H9 (cell line): Measurements from ENCODE around the gene ASPM. TPM values are rescaled to one million over a fixed set of nuclear protein-coding genes. Genes with fewer than 3 reads are reported as not detected.

Source experiments
- DNase-seq: peaks from one replicate; pipeline ENCODE4 v3.0.0-alpha.2; 2017
- H2AFZ ChIP-seq: one replicate; pipeline ENCODE4 v1.6.1; 2013; ENCODE audit warnings: mild to moderate bottlenecking, low read length, control low read depth, moderate library complexity
- H2AK5ac ChIP-seq: 2 replicates; pipeline ENCODE4 v1.6.1; 2013; ENCODE audit warnings: low read length, control low read depth, mixed read lengths; ENCODE audit not compliant: insufficient read length
- H2BK120ac ChIP-seq: one replicate; pipeline ENCODE4 v1.6.1; 2013; ENCODE audit warnings: low read depth, mild to moderate bottlenecking, low read length, control low read depth, inconsistent platforms; ENCODE audit not compliant: poor library complexity, severe bottlenecking
- H2BK12ac ChIP-seq: 2 replicates; pipeline ENCODE4 v1.6.1; 2013; ENCODE audit warnings: low read length, control low read depth, mixed read lengths, low read depth; ENCODE audit not compliant: insufficient read length
- H2BK15ac ChIP-seq: 2 replicates; pipeline ENCODE4 v1.6.1; 2013; ENCODE audit warnings: low read depth, low read length, control low read depth
- H2BK20ac ChIP-seq: one replicate; pipeline ENCODE4 v1.6.1; 2013; ENCODE audit warnings: low read depth, mild to moderate bottlenecking, low read length, control low read depth, inconsistent platforms; ENCODE audit not compliant: poor library complexity, severe bottlenecking
- H2BK5ac ChIP-seq: 2 replicates; pipeline ENCODE4 v1.6.1; 2013; ENCODE audit warnings: low read length, control low read depth, mixed read lengths; ENCODE audit not compliant: insufficient read length
- H3K14ac ChIP-seq: 2 replicates; pipeline ENCODE4 v1.6.1; 2013; ENCODE audit warnings: low read length, control low read depth; ENCODE audit not compliant: insufficient read depth
- H3K18ac ChIP-seq: 2 replicates; pipeline ENCODE4 v1.6.1; 2013; ENCODE audit warnings: low read depth, mild to moderate bottlenecking, mixed read lengths, low read length, control low read depth; ENCODE audit not compliant: insufficient read length
- H3K23ac ChIP-seq: 2 replicates; pipeline ENCODE4 v1.6.1; 2013; ENCODE audit warnings: low read length, control low read depth, mixed read lengths, low read depth; ENCODE audit not compliant: insufficient read length
- H3K23me2 ChIP-seq: 2 replicates; pipeline ENCODE4 v1.6.1; 2013; ENCODE audit warnings: low read depth, mild to moderate bottlenecking, mixed read lengths, low read length, control low read depth; ENCODE audit not compliant: insufficient read length, poor library complexity, severe bottlenecking
- H3K27ac ChIP-seq: 2 replicates; pipeline ENCODE4 v1.5.1; 2013; ENCODE audit warnings: low read length, control low read depth, mixed read lengths, low read depth; ENCODE audit not compliant: insufficient read length
- H3K27me3 ChIP-seq: 2 replicates; pipeline ENCODE4 v1.6.1; 2013; ENCODE audit warnings: low read length, control low read depth, inconsistent platforms; ENCODE audit not compliant: insufficient read depth
- H3K4ac ChIP-seq: 2 replicates; pipeline ENCODE4 v1.6.1; 2013; ENCODE audit warnings: low read depth, mild to moderate bottlenecking, control low read depth, inconsistent platforms, low read length, moderate library complexity
- H3K4me1 ChIP-seq: 2 replicates; pipeline ENCODE4 v1.6.1; 2013; ENCODE audit warnings: low read length, control low read depth, inconsistent platforms; ENCODE audit not compliant: insufficient read depth
- H3K4me2 ChIP-seq: 2 replicates; pipeline ENCODE4 v1.6.1; 2013; ENCODE audit warnings: low read length, control low read depth, mixed read lengths; ENCODE audit not compliant: insufficient read length, insufficient read depth
- H3K56ac ChIP-seq: 2 replicates; pipeline ENCODE4 v1.6.1; 2013; ENCODE audit warnings: low read depth, mild to moderate bottlenecking, mixed read lengths, low read length, control low read depth; ENCODE audit not compliant: insufficient read length
- H3K79me1 ChIP-seq: 2 replicates; pipeline ENCODE4 v1.6.1; 2013; ENCODE audit warnings: low read depth, mild to moderate bottlenecking, moderate library complexity, low read length, control low read depth, inconsistent platforms; ENCODE audit not compliant: insufficient read depth, poor library complexity, severe bottlenecking
- H3K79me2 ChIP-seq: 2 replicates; pipeline ENCODE4 v1.6.1; 2013; ENCODE audit warnings: low read length, control low read depth, inconsistent platforms; ENCODE audit not compliant: insufficient read depth
- H3K9ac ChIP-seq: 2 replicates; pipeline ENCODE4 v1.6.1; 2013; ENCODE audit warnings: low read length, control low read depth, mixed read lengths; ENCODE audit not compliant: insufficient read length; ENCODE audit errors: extremely low read depth
- H3K9me3 ChIP-seq: one replicate; pipeline ENCODE4 v1.6.1; 2013; ENCODE audit warnings: low read depth, low read length, inconsistent platforms; ENCODE audit not compliant: control insufficient read depth
- H3T11ph ChIP-seq: one replicate; pipeline ENCODE4 v1.6.1; 2013; ENCODE audit warnings: mild to moderate bottlenecking, low read length, control low read depth, inconsistent platforms
- H4K20me1 ChIP-seq: one replicate; pipeline ENCODE4 v1.6.1; 2013; ENCODE audit not compliant: control insufficient read depth, insufficient read length, insufficient read depth
- H4K5ac ChIP-seq: 2 replicates; pipeline ENCODE4 v1.6.1; 2013; ENCODE audit warnings: low read depth, mild to moderate bottlenecking, mixed read lengths, low read length, control low read depth; ENCODE audit not compliant: insufficient read length
- H4K8ac ChIP-seq: replicated peaks from 2 replicates; pipeline ENCODE4 v1.6.1; 2013; ENCODE audit warnings: low read length, control low read depth, mixed read lengths, low read depth; ENCODE audit not compliant: insufficient read length
- H4K91ac ChIP-seq: 2 replicates; pipeline ENCODE4 v1.6.1; 2013; ENCODE audit warnings: low read depth, mild to moderate bottlenecking, moderate library complexity, mixed read lengths, low read length, control low read depth; ENCODE audit not compliant: insufficient read length
- H3K27ac Mint-ChIP-seq, 3 experiments: 2 replicates in 2 of 3; 3 replicates in 1 of 3; pipeline ENCODE4 v1.8.0; 2020 to 2021; ENCODE audit warnings: mixed read lengths in 3 of 3, mild to moderate bottlenecking in 1 of 3, moderate library complexity in 1 of 3
- H3K27me3 Mint-ChIP-seq: 2 replicates; pipeline ENCODE4 v1.8.0; 2021; ENCODE audit warnings: low read depth, mild to moderate bottlenecking, moderate library complexity, mixed read lengths
- H3K36me3 Mint-ChIP-seq, 3 experiments: 2 replicates in 2 of 3; 3 replicates in 1 of 3; pipeline ENCODE4 v1.8.0; 2020 to 2021; ENCODE audit warnings: low read depth in 3 of 3, mixed read lengths in 3 of 3; ENCODE audit not compliant: insufficient read depth in 1 of 3
- H3K4me1 Mint-ChIP-seq, 2 experiments: 2 replicates each; pipeline ENCODE4 v1.8.0; 2020; ENCODE audit warnings: mixed read lengths in 2 of 2
- H3K4me3 Mint-ChIP-seq, 2 experiments: 2 replicates in 1 of 2; 3 replicates in 1 of 2; pipeline ENCODE4 v1.8.0; 2020 to 2021; ENCODE audit warnings: mild to moderate bottlenecking in 2 of 2, mixed read lengths in 2 of 2, moderate library complexity in 1 of 2
- H3K9me3 Mint-ChIP-seq, 2 experiments: 2 replicates in 1 of 2; 3 replicates in 1 of 2; pipeline ENCODE4 v1.8.0; 2020; ENCODE audit warnings: mild to moderate bottlenecking in 2 of 2, mixed read lengths in 2 of 2, moderate library complexity in 1 of 2
- WGBS: extraction: QIAGEN DNeasy Blood & Tissue Kit; methylation state at CpG from one replicate; pipeline ENCODE4 v1.1.7; 2013; ENCODE audit warnings: missing lambda C conversion rate, low lambda C conversion rate, mixed read lengths; ENCODE audit not compliant: insufficient read length; ENCODE audit errors: extremely low coverage; 5-methylcytosine and 5-hydroxymethylcytosine counted together
- total RNA-seq: library from RNA; stranded (reverse); gene quantifications from 2 replicates; pipeline ENCODE4 v1.2.1, GENCODE V29; 2021
- TF ChIP-seq, protein P1 (sequence below): fragments of 200-600 bp; sonication (generic); conservative IDR thresholded peaks from 3 replicates; pipeline ENCODE4 v1.8.0; 2021; ENCODE audit warnings: antibody characterized with exemption, mild to moderate bottlenecking

The ASPM gene
- total RNA-seq, 1 experiment from 2014 or later, result 34.9 TPM

DNA sequence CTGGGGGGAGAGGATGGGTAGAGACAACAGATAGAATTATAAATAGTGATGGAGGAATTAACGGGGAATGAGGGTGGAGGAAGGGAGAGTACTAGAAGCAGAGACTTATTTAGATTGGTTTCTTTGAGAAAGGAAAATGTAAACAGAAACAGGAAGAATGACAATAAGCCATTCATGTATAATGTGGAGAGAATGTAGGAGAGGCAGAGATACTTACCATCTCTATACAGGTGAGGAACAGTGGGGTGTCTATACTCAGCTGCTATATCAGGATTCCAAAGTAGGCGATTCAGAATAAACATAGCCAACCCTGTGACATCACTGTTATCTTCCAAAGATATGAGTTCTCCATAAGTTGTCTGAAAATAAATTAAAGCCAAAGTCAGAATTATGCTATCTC lies 16.8 kb downstream of the ASPM start:
- H3K9ac ChIP-seq, result no peak overlapping the region
- no peak overlapping the region for H2BK15ac ChIP-seq
- H3K79me1 ChIP-seq, result peaks cover 3% of the 10 kb centered on the region
- Mint-ChIP-seq H3K9me3 (no peaks in the 10 kb centered on the region), H3K4me3 (no peak overlapping the region), H3K27me3 (no peaks in the 10 kb centered on the region), H3K27ac (peak overlapping the region in 1 of 3 experiments; percentile 89; a peak in 2 of 7 replicates), H3K36me3 (peaks cover 20 to 60% (median 56%) of the 10 kb centered on the region in 3 experiments), H3K4me1 (peaks cover 6 to 19% of the 10 kb centered on the region in 2 experiments)
- H3K56ac ChIP-seq, result no peak overlapping the region
- H3K9me3 ChIP-seq, result no peaks in the 10 kb centered on the region
- no peaks in the 10 kb centered on the region for H3K27me3 ChIP-seq
- no peak overlapping the region for H3T11ph ChIP-seq
- no peak overlapping the region for H3K14ac ChIP-seq
- H2AK5ac ChIP-seq, result no peak overlapping the region
- TF ChIP-seq, protein P1, sequence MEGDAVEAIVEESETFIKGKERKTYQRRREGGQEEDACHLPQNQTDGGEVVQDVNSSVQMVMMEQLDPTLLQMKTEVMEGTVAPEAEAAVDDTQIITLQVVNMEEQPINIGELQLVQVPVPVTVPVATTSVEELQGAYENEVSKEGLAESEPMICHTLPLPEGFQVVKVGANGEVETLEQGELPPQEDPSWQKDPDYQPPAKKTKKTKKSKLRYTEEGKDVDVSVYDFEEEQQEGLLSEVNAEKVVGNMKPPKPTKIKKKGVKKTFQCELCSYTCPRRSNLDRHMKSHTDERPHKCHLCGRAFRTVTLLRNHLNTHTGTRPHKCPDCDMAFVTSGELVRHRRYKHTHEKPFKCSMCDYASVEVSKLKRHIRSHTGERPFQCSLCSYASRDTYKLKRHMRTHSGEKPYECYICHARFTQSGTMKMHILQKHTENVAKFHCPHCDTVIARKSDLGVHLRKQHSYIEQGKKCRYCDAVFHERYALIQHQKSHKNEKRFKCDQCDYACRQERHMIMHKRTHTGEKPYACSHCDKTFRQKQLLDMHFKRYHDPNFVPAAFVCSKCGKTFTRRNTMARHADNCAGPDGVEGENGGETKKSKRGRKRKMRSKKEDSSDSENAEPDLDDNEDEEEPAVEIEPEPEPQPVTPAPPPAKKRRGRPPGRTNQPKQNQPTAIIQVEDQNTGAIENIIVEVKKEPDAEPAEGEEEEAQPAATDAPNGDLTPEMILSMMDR, result no peak
- no peaks in the 10 kb centered on the region for H3K23me2 ChIP-seq
- H3K4me2 ChIP-seq, result peak overlapping the region; percentile 4
- no peak overlapping the region for H3K18ac ChIP-seq
- H2BK5ac ChIP-seq, result no peak overlapping the region
- H4K20me1 ChIP-seq, result no peaks in the 10 kb centered on the region
- H4K5ac ChIP-seq, result no peak overlapping the region
- H3K4ac ChIP-seq, result no peak overlapping the region
- no peaks in the 10 kb centered on the region for H3K79me2 ChIP-seq
- H3K4me1 ChIP-seq, result no peaks in the 10 kb centered on the region
- H2BK12ac ChIP-seq, result no peak overlapping the region
- no peak overlapping the region for H2BK20ac ChIP-seq
- no peak overlapping the region for H4K8ac ChIP-seq
- H4K91ac ChIP-seq, result no peak overlapping the region
- H3K23ac ChIP-seq, result no peak overlapping the region
- DNase-seq, result no peak
- no peak overlapping the region for H2BK120ac ChIP-seq
- no peak overlapping the region for H2AFZ ChIP-seq
- H3K27ac ChIP-seq, result no peak overlapping the region
- 100% methylated on average over 1 of the region's 2 CpGs for WGBS
